Measurements from ENCODE around the gene MOGAT3. TPM values are rescaled to one million over a fixed set of nuclear protein-coding genes. Genes with fewer than 3 reads are reported as not detected.
A peak's percentile ranks its signal among the peaks of the same experiment; 100 is the strongest.

The MOGAT3 gene
- total RNA-seq, 1 donor from 2014 or later, result not detected

DNA sequence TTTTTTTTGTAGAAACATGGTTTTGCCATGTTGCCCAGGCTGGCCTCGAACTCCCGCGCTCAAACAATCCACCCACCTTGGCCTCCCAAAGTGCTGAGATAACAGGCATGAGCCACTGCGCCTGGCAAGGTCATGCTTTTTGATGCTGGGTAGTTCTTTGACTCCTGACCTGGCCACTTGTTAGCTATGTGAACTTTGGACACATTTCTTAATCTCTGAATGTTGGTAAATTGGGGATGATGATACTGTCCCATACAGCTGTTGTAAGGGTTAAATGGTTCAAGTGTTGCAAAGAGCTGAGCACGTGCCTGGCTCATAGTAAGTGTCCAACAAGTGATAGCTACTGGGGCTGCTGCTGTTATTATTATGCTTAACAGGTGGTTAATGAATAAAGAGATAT lies 19.5 kb upstream of the MOGAT3 start:
- H3K4me1 Mint-ChIP-seq, result peaks cover 35% of the 10 kb centered on the region
- no peaks in the 10 kb centered on the region for H3K27me3 Mint-ChIP-seq
- no peak for DNase-seq
- no peak overlapping the region for H3K4me3 Mint-ChIP-seq
- H3K36me3 Mint-ChIP-seq (ENCODE audit: low read depth), result peaks cover 47% of the 10 kb centered on the region
- intact Hi-C loops (cut with micrococcal nuclease), result no loop called here
- no peaks in the 10 kb centered on the region for H3K9me3 Mint-ChIP-seq
- H3K27ac Mint-ChIP-seq, result peak overlapping the region; percentile 34

DNA sequence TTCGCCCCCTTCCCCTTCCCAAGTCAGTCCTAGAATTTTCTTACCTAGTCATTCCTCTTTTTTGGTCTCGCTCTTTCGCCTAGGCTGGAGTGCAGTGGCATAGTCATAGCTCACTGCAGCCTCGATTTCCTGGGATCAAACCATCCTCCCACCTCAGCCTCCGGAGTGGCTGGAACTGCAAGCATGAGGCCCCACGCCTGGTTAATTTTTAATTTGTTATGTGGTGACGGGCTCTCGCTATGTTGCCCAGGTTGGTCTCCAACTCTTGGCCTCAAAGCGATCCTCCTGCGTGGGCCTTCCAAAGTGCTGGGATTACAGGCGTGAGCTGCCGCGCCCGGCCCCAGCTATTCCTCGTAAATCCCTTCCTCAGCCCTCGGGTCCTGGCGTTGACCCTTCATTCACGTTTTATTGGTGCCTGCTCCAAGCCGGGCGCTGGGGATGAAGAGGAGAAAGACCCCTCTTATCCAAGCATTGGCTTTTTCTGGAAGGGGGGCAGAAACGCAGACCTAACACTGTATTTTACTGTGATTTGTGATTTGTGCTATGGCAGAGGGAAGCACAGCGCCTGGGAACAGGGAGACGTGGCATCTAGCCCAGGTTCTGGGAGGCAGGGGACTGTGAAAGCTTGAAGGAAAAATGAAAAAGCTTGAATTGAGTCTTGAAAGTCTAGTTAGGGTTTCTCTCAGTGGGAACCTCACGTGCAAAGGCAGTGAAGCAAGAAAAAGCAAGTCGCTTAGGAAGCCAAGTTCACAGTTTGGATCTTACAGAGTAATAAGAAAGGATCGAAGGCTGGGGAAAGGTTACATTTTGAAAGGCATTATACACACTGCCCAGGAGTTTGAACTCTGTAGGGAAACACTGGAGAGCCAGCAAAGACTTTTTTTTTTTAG lies 17.6 kb upstream of the MOGAT3 start:
- Mint-ChIP-seq H3K27ac (peak overlapping the region; percentile 91), H3K27me3 (no peaks in the 10 kb centered on the region), H3K4me3 (peak overlapping the region; percentile 99), H3K9me3 (no peaks in the 10 kb centered on the region), H3K36me3 (ENCODE audit: low read depth) (peaks cover 39% of the 10 kb centered on the region), H3K4me1 (peaks cover 37% of the 10 kb centered on the region)
- intact Hi-C loops (cut with micrococcal nuclease), result loop anchor here (1.0 to 10.0 kb wide), 3 partner anchors 26 to 66 kb away; no protein-coding TSS in a partner anchor
- no peak for DNase-seq

DNA sequence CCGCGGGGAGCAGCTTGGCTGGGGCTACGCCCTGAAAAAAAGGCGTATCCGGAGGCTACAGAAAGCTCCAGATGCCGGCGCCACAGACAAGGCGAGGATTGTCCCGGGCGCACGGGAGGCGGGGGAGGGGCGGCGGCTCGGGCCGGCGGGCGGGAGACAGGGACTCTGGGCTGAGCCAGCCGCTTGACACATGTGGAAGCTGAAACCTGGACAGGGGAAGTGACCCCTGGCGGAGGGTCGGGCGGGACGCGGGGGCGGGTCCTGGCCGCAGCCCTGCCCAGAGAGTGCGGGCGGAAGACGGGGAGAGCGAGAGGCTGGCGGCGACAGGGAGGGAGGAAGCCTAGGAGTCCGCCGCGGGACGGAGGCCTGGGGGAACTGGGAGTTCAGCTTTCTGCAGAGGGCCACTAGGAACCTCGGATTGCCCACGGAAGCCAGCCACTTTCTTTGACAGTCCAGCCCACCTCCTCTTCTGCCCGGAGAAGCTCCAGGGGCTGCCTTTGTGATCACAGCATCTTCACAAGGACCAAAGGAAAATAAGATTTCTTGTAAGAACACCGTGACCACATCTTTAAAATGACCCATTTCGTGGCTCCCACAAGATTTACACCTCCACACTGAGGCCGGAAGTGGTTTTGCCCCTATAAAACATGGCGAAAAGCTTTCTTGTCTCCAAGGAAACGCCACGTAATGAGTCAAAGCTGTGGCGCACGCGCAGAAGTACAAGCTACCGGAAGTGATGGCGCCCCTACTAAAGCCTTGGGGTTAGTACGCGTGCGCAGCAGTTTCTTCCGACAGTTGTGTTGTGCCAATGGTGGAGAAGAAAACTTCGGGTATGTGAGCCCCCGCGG lies 16.8 kb upstream of the MOGAT3 start, which contains the start of the genes PLOD3 and ZNHIT1:
PLOD3 (minus strand) TSS at position 194 of the 848 bp plus-strand sequence. CDS start 307 bp downstream, outside the sequence.
ZNHIT1 (plus strand) TSS at position 778 of the 848 bp plus-strand sequence; CDS start at position 809, 31 bp downstream.
- peak within 1 kb of the TSS; percentile 91 for H3K27ac Mint-ChIP-seq
- H3K9me3 Mint-ChIP-seq, result no peaks in the 10 kb centered on the region
- peaks cover 37% of the 10 kb centered on the region for H3K4me1 Mint-ChIP-seq
- peaks cover 32% of the 10 kb centered on the region for H3K36me3 Mint-ChIP-seq (ENCODE audit: low read depth)
- DNase-seq, result peak; percentile 98
- no peaks in the 10 kb centered on the region for H3K27me3 Mint-ChIP-seq
- intact Hi-C loops (cut with micrococcal nuclease), result loop anchor here (1.0 to 10.0 kb wide), 3 partner anchors 27 to 67 kb away; no protein-coding TSS in a partner anchor
- H3K4me3 Mint-ChIP-seq, result peak within 1 kb of the TSS; percentile 99

DNA sequence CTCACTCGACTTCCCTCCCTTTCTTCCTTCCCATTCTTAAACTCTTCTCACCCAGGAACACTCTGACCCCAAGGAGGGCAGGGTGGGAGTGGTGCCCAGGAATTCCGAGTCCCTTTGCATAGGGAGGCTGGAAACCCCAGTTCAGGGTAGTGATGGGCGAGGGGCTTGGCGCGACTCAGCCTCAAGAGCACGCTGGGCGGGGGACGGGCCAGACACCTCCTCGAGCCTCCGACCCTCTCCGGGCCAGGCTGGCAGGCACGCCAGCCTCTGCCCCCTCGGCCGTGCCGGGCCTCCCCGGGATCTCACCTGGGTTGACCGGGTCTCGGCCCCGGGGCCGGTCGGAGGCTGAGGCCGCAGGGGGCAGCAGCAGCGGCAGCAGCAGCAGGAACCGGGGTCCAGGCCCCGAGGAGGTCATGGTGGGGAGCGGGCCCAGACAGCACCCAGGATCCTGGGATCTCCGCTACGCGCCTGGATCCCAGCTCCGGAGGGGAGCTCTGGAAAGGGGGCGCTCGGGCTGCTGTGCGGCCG lies 16.1 kb upstream of the MOGAT3 start:
- H3K36me3 Mint-ChIP-seq (ENCODE audit: low read depth), result peaks cover 29% of the 10 kb centered on the region

DNA sequence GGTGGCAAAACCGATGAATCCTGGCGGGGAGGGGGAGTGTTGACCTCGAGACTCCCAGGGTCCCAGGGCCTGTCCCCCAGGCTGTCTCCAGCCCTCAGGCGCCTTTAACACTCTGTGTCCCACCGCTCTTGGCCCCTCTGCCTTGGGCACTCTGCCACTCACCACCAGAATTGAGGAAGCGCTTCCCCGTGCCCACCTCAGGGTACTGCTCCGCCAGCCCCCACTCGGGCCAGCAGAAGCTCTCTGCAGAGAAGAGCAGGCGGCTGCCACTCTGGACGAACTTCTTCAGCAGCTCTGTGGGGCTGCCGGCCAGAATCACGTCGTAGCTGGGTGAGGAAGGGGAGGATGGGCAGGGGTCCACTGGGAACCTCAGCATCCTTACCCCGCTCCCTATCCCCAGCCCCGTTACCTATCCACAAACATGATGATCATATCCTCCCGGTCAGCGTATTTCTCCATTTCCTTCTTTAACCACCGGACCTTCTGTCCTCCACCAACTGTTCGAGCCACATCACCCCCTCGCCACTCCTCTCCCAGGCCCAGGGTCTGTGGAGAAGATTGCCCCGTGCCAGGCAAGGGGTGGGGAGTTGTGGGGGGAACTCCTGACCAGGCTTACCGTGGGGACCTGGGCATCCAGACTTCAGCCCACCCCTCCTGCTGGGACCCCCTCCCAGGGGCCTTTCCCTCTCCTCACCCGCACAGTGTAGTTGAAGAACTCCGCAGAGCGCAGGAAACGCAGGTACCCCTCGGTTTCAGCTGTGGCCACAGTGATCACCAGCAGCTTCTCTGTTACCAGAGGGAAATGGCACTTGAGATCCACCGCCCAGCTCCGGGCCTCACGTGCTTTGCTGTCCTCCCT lies 15.4 kb upstream of the MOGAT3 start:
- peak overlapping the region; percentile 71 for H3K27ac Mint-ChIP-seq
- H3K4me3 Mint-ChIP-seq, result peak overlapping the region; percentile 99
- H3K36me3 Mint-ChIP-seq (ENCODE audit: low read depth), result peaks cover 27% of the 10 kb centered on the region
- H3K27me3 Mint-ChIP-seq, result no peaks in the 10 kb centered on the region
- intact Hi-C loops (cut with micrococcal nuclease), result loop anchor here (10.0 kb wide), 1 partner anchor 69 kb away; no protein-coding TSS in a partner anchor
- no peaks in the 10 kb centered on the region for H3K9me3 Mint-ChIP-seq
- H3K4me1 Mint-ChIP-seq, result peaks cover 31% of the 10 kb centered on the region
- DNase-seq, result no peak

More for the DNA sequence above, 16.1 kb upstream of the MOGAT3 start:
- H3K27ac Mint-ChIP-seq, result peak overlapping the region; percentile 91
- peak overlapping the region; percentile 99 for H3K4me3 Mint-ChIP-seq
- no peaks in the 10 kb centered on the region for H3K27me3 Mint-ChIP-seq
- peaks cover 36% of the 10 kb centered on the region for H3K4me1 Mint-ChIP-seq
- DNase-seq, result no peak
- intact Hi-C loops (cut with micrococcal nuclease), result loop anchor here (10.0 kb wide), 1 partner anchor 68 kb away; no protein-coding TSS in a partner anchor
- no peaks in the 10 kb centered on the region for H3K9me3 Mint-ChIP-seq

DNA sequence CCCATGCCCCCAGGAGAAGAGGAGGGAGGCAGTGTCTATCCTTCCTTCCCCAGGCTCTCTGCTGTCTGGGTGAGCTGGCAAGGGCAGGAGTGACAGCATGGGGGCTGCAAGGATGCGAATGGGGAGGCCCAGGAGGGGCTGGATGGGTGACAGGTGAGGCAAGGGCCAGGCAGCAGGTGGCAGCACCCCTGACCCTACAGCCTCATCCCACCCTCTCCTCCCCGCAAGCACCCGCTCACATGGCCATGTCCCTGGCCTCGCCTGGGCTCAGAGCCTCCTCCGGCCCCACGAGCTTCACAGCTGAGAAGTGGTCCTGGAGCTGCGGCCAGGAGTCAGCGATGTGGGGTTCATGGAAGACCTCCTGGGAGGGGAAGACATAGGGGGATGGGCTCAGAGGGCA lies 11.2 kb upstream of the MOGAT3 start:
- H3K36me3 Mint-ChIP-seq (ENCODE audit: low read depth), result peaks cover 40% of the 10 kb centered on the region
- H3K9me3 Mint-ChIP-seq, result no peaks in the 10 kb centered on the region
- no peaks in the 10 kb centered on the region for H3K27me3 Mint-ChIP-seq
- H3K4me1 Mint-ChIP-seq, result peaks cover 11% of the 10 kb centered on the region
- no peak overlapping the region for H3K4me3 Mint-ChIP-seq
- intact Hi-C loops (cut with micrococcal nuclease), result loop anchor here (10.0 kb wide), 1 partner anchor 73 kb away; no protein-coding TSS in a partner anchor
- DNase-seq, result no peak
- no peak overlapping the region for H3K27ac Mint-ChIP-seq

DNA sequence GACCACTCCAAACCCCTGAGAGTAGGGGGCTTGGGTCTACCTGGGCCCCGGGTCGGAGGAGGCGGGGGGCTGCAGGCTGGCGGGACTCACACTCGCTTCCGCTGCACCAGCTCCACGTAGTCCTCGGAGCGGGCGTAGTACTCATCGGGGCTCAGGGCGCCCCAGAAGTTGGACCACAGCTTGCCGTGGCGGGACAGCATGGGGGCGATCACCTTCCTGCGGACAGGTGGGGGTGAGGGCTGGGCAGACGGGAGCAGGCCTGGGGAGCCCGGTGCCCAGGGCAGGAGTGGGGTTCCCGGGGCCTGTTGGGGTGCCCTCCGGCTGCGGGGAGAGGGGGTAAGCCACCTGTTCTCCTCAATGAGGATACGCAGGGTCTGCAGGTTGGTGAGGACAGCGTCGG lies 10.7 kb upstream of the MOGAT3 start:
- intact Hi-C loops (cut with micrococcal nuclease), result loop anchor here (10.0 kb wide), 1 partner anchor 73 kb away; no protein-coding TSS in a partner anchor
- peaks cover 8% of the 10 kb centered on the region for H3K4me1 Mint-ChIP-seq
- no peak overlapping the region for H3K4me3 Mint-ChIP-seq
- H3K27me3 Mint-ChIP-seq, result no peaks in the 10 kb centered on the region
- DNase-seq, result no peak
- peaks cover 39% of the 10 kb centered on the region for H3K36me3 Mint-ChIP-seq (ENCODE audit: low read depth)
- H3K9me3 Mint-ChIP-seq, result no peaks in the 10 kb centered on the region
- H3K27ac Mint-ChIP-seq, result no peak overlapping the region

DNA sequence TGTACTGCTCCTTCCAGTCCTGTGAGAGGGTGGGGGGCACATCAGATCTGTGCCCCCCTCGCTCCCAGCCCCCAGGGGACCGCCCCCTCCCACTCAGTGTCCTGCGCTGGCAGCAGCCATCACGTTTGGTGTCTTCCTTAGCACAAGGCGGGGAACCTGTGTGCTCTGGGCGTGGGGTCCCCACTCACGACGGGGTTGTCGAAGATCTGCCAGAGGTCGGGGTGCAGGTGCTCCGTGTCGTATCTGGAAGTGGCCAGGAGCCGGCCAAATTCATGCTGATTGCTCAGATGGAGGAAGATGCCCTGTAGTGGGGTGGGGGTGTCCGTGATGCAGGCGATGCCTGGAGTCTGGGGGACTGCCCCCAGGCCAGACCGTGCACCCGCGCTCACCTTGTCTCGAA lies 9.3 kb upstream of the MOGAT3 start:
- H3K36me3 Mint-ChIP-seq (ENCODE audit: low read depth), result peaks cover 38% of the 10 kb centered on the region
- H3K4me1 Mint-ChIP-seq, result peaks cover 3% of the 10 kb centered on the region
- intact Hi-C loops (cut with micrococcal nuclease), result loop anchor here (10.0 kb wide), 1 partner anchor 75 kb away; no protein-coding TSS in a partner anchor
- H3K4me3 Mint-ChIP-seq, result no peak overlapping the region
- no peaks in the 10 kb centered on the region for H3K9me3 Mint-ChIP-seq
- DNase-seq, result no peak
- no peak overlapping the region for H3K27ac Mint-ChIP-seq
- no peaks in the 10 kb centered on the region for H3K27me3 Mint-ChIP-seq

DNA sequence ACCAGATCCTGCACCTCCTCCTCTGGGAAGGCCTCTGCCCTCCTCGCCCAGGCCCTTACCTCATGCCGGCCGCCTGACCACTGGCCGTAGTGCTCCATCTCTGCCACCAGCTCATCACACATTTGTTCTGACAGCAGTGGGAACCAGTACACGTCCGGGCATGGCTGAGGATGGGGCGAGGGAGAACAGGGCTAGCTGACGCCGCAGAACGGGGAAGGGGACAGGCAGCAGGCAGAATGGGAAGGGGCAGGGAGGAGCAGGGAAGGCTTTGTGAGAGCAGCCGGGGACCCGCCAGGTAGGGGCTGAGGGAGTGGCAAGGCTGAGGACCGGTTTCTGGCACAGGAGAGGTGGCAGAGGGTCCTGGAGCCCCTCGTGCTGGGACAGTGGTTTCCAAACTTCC lies 8.0 kb upstream of the MOGAT3 start:
- Mint-ChIP-seq H3K27ac (no peak overlapping the region), H3K9me3 (no peaks in the 10 kb centered on the region), H3K4me1 (peaks cover 5% of the 10 kb centered on the region), H3K27me3 (peaks cover 4% of the 10 kb centered on the region), H3K36me3 (ENCODE audit: low read depth) (peaks cover 34% of the 10 kb centered on the region), H3K4me3 (no peak overlapping the region)
- no peak for DNase-seq
- intact Hi-C loops (cut with micrococcal nuclease), result no loop called here

DNA sequence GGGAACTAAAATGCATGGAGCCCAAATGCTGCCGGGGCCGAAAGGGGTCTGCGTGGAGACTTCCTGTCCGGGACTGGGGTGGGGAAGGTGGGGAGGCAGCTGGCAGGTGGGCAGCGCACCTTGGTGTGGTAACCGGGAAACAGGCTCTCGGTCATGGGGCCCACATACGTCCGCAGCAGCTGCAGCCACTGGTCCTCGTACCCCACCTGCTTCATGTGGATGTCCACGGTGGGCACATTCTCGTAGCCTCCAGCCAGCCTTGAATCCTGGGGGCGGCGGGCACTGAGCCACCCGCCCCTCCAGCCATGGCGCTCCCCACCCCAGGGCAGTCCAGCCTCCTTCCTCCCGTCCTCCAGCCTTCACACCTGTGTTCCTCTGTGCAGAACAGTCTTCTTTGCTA lies 6.6 kb upstream of the MOGAT3 start:
- peaks cover 6% of the 10 kb centered on the region for H3K4me1 Mint-ChIP-seq
- H3K4me3 Mint-ChIP-seq, result no peak overlapping the region
- no peak for DNase-seq
- H3K9me3 Mint-ChIP-seq, result no peaks in the 10 kb centered on the region
- intact Hi-C loops (cut with micrococcal nuclease), result no loop called here
- peaks cover 13% of the 10 kb centered on the region for H3K27me3 Mint-ChIP-seq
- H3K27ac Mint-ChIP-seq, result no peak overlapping the region
- peaks cover 31% of the 10 kb centered on the region for H3K36me3 Mint-ChIP-seq (ENCODE audit: low read depth)

DNA sequence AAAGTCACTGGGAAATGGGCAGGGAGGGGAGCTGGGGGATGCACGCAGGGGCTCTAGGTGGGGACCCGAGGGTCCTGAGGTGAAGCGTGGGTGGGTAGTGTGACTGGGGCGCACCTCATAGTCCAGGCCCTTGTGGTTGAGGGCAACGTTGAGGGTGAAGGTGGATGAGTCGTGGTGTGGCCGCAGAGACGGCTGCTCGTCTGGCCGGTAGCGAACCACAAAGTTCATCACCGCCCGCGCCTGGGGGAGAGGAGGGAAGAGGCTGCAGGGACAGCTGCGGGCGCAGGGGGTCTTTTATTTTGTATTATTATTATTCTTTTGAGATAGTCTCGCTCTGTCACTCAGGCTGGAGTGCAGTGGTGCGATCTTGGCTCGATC lies 5.8 kb upstream of the MOGAT3 start:
- H3K36me3 Mint-ChIP-seq (ENCODE audit: low read depth), result peaks cover 26% of the 10 kb centered on the region
- H3K27me3 Mint-ChIP-seq, result peaks cover 13% of the 10 kb centered on the region
- no peaks in the 10 kb centered on the region for H3K9me3 Mint-ChIP-seq
- no peak overlapping the region for H3K4me3 Mint-ChIP-seq
- H3K4me1 Mint-ChIP-seq, result peaks cover 6% of the 10 kb centered on the region
- H3K27ac Mint-ChIP-seq, result no peak overlapping the region
- intact Hi-C loops (cut with micrococcal nuclease), result no loop called here
- no peak for DNase-seq

DNA sequence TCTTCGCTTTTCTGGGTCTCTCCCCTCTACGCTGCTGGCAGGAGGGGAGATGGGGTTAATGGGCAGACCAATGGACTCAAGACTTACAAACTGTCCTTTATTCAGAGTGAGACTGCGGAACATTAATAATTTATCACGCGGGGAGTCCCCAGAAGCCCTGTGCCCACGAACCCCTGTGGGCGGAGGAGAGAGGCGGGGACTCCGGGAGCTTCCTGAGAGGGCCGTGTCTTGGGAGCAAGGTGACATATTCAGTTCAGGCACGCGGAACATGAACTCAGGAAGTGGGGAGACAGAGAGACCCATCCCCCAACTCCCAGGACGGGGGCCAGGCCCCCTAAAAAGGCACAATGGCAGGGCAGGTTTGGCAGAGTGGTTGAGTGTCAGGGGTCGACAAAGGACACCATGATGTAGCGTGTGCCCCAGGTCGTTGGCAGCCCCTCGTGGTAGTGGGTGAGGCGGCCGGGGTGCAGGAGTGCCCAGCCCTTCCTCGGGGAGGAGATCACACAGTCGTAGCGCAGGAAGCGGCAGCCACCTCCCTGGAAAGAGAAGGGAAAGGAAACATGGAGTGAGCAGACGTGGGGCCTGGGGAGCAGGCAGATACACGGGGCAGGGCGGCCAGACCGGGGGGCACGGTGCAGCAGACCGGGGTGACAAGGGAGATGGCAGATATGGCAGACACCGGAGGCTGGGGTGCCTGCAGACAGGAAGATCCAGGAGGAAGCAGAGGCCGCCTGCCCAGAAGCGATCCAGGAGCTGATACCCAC lies 5.2 kb upstream of the MOGAT3 start:
- intact Hi-C loops (cut with micrococcal nuclease), result no loop called here
- no peak for DNase-seq
- Mint-ChIP-seq H3K36me3 (ENCODE audit: low read depth) (peaks cover 25% of the 10 kb centered on the region), H3K4me1 (peaks cover 6% of the 10 kb centered on the region), H3K27ac (no peak overlapping the region), H3K9me3 (no peaks in the 10 kb centered on the region), H3K27me3 (peaks cover 17% of the 10 kb centered on the region), H3K4me3 (no peak overlapping the region)

Measured in activated CD4-positive, alpha-beta T cell treated with anti-CD3 and anti-CD28 coated beads, Interleukin-2, amount 10 ng/mL, durations not matched to agents 24 days and 14 days (primary cell).